ENCODE data around the gene WBP1L.

WBP1L gene

DNA sequence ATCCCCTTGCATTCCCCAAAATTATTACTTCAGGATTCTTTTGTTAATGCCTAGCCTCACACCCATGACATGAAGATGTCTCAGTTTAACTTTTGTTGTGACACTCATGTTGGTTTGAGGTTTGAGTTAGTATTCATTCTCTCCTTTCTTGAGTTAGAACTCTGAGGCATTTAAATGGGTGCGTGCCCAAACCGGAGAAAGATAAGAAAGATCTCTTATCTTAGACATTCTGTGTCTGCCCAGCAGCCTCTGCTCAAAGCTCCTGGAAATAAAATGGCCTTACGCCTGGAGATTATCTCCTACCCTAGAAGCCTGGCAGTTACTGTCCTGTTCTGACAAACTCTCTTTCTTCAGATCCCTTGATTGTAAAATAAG is 26.3 kb downstream of the WBP1L start:
- H4K20me1 ChIP-seq (ENCODE audit: control insufficient read depth, insufficient read depth, low read depth, low read length): no peaks in the 10 kb centered on the region
- H3K27me3 ChIP-seq (ENCODE audit: control insufficient read depth, low read length): no peaks in the 10 kb centered on the region
- no peak overlapping the region for H3K27ac ChIP-seq (ENCODE audit: low read depth, low read length)
- H3F3A ChIP-seq (ENCODE audit: control insufficient read depth, insufficient read depth): no peaks in the 10 kb centered on the region
- no peaks in the 10 kb centered on the region for H3K9me2 ChIP-seq (replicated peaks; ENCODE audit: control insufficient read depth, low read length)
- H3K9me3 ChIP-seq (ENCODE audit: control insufficient read depth, insufficient read depth, low read length): no peaks in the 10 kb centered on the region
- H3K4me3 ChIP-seq (ENCODE audit: low read length): no peak overlapping the region
- TF ChIP-seq, protein P1, sequence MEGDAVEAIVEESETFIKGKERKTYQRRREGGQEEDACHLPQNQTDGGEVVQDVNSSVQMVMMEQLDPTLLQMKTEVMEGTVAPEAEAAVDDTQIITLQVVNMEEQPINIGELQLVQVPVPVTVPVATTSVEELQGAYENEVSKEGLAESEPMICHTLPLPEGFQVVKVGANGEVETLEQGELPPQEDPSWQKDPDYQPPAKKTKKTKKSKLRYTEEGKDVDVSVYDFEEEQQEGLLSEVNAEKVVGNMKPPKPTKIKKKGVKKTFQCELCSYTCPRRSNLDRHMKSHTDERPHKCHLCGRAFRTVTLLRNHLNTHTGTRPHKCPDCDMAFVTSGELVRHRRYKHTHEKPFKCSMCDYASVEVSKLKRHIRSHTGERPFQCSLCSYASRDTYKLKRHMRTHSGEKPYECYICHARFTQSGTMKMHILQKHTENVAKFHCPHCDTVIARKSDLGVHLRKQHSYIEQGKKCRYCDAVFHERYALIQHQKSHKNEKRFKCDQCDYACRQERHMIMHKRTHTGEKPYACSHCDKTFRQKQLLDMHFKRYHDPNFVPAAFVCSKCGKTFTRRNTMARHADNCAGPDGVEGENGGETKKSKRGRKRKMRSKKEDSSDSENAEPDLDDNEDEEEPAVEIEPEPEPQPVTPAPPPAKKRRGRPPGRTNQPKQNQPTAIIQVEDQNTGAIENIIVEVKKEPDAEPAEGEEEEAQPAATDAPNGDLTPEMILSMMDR (IDR thresholded peaks at IDR 0.05; ENCODE audit: low read depth, low read length, poor library complexity, severe bottlenecking): no peak
- no peak for TF ChIP-seq EZH2phosphoT487 (IDR thresholded peaks at IDR 0.05; ENCODE audit: borderline replicate concordance, low read length)
- H3K4me2 ChIP-seq (ENCODE audit: low read length): no peak overlapping the region
- no peaks in the 10 kb centered on the region for H3K36me3 ChIP-seq (ENCODE audit: control insufficient read depth, low read length)
- H3K79me2 ChIP-seq (ENCODE audit: control insufficient read depth, low read length): no peaks in the 10 kb centered on the region
- no peaks in the 10 kb centered on the region for H3K4me1 ChIP-seq (ENCODE audit: control insufficient read depth, low read length)

DNA sequence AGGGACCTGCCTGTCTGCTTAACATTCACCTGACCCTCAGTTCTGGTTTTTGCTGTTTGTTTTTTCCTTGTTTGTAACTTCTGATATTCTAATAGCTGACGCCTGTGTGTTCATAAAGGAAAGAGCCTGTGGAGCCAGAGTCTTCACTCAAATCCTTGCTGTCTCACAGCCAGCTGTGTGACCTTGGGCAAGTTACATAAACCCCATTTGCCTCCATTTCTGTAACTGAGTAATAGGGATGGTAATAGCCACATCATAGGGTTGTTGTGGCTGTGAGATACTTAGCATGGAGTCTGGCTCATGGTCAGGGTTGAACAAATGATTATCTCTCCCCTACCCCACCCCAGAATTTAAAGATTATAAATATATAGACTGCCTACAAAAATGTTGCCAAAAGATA is 27.0 kb downstream of the WBP1L start:
- no peaks in the 10 kb centered on the region for H3K36me3 ChIP-seq (ENCODE audit: control insufficient read depth, low read length)
- no peaks in the 10 kb centered on the region for H3K4me1 ChIP-seq (ENCODE audit: control insufficient read depth, low read length)
- H3K4me3 ChIP-seq (ENCODE audit: low read length): no peak overlapping the region
- no peaks in the 10 kb centered on the region for H3K79me2 ChIP-seq (ENCODE audit: control insufficient read depth, low read length)
- TF ChIP-seq EZH2phosphoT487 (IDR thresholded peaks at IDR 0.05; ENCODE audit: borderline replicate concordance, low read length): no peak
- TF ChIP-seq, protein P1 (IDR thresholded peaks at IDR 0.05; ENCODE audit: low read depth, low read length, poor library complexity, severe bottlenecking): no peak
- H3K27ac ChIP-seq (ENCODE audit: low read depth, low read length): no peak overlapping the region
- H3K27me3 ChIP-seq (ENCODE audit: control insufficient read depth, low read length): no peaks in the 10 kb centered on the region
- no peak overlapping the region for H3K4me2 ChIP-seq (ENCODE audit: low read length)
- H3K9me2 ChIP-seq (replicated peaks; ENCODE audit: control insufficient read depth, low read length): no peaks in the 10 kb centered on the region
- H3F3A ChIP-seq (ENCODE audit: control insufficient read depth, insufficient read depth): no peaks in the 10 kb centered on the region
- no peaks in the 10 kb centered on the region for H3K9me3 ChIP-seq (ENCODE audit: control insufficient read depth, insufficient read depth, low read length)
- H4K20me1 ChIP-seq (ENCODE audit: control insufficient read depth, insufficient read depth, low read depth, low read length): no peaks in the 10 kb centered on the region

DNA sequence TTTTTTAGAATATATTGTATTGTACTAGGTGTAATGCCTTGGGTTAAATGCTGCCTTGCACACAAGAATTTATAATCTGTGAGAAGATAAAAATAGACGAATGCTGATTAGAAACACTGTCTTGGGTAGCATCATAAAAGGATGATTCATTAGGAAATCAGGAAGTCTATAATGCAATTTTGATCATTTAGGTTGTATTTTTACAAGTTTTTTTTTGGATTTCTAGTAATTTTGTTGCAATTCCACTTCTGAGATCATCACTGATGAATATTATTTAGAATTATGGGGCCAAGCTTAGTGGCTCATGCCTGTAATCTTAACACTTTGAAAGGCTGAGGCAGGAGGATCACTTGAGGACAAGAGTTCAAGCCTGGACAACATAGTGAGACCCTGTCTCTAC is 29.6 kb downstream of the WBP1L start:
- TF ChIP-seq, protein P1 (IDR thresholded peaks at IDR 0.05; ENCODE audit: low read depth, low read length, poor library complexity, severe bottlenecking): no peak
- no peak for TF ChIP-seq EZH2phosphoT487 (IDR thresholded peaks at IDR 0.05; ENCODE audit: borderline replicate concordance, low read length)
- H3K27me3 ChIP-seq (ENCODE audit: control insufficient read depth, low read length): no peaks in the 10 kb centered on the region
- no peaks in the 10 kb centered on the region for H3K36me3 ChIP-seq (ENCODE audit: control insufficient read depth, low read length)
- no peak overlapping the region for H3K4me3 ChIP-seq (ENCODE audit: low read length)
- 0 out of 2 replicates have a peak, but pooled peaks cover 7% of the 10 kb centered on the region for H3K79me2 ChIP-seq (ENCODE audit: control insufficient read depth, low read length)
- H3F3A ChIP-seq (ENCODE audit: control insufficient read depth, insufficient read depth): no peaks in the 10 kb centered on the region
- no peaks in the 10 kb centered on the region for H3K4me1 ChIP-seq (ENCODE audit: control insufficient read depth, low read length)
- no peaks in the 10 kb centered on the region for H3K9me3 ChIP-seq (ENCODE audit: control insufficient read depth, insufficient read depth, low read length)
- H3K27ac ChIP-seq (ENCODE audit: low read depth, low read length): no peak overlapping the region
- H3K4me2 ChIP-seq (ENCODE audit: low read length): no peak overlapping the region
- no peaks in the 10 kb centered on the region for H4K20me1 ChIP-seq (ENCODE audit: control insufficient read depth, insufficient read depth, low read depth, low read length)
- no peaks in the 10 kb centered on the region for H3K9me2 ChIP-seq (replicated peaks; ENCODE audit: control insufficient read depth, low read length)

DNA sequence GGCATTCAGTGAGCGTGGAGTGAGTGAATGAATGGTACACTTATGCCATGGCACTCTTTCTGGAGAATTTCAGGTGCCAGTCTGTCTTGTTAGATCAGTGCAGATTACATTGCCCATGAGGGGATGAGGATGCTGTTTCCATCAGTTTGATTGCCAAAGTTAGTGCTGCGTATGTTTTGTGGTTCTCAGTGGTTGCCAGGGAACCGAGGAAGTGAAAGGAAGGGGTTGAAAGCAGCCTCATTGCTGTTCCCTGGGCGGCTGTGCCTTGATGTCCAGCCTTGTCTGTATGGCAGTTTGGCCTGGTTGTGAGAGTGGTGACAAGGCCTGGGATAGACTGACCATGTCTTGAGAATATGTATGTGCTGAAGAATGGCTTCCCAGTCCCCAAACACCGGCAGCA is 30.2 kb downstream of the WBP1L start:
- H3K9me2 ChIP-seq (replicated peaks; ENCODE audit: control insufficient read depth, low read length): no peaks in the 10 kb centered on the region
- 0 out of 2 replicates have a peak, but pooled peaks cover 7% of the 10 kb centered on the region for H3K79me2 ChIP-seq (ENCODE audit: control insufficient read depth, low read length)
- H4K20me1 ChIP-seq (ENCODE audit: control insufficient read depth, insufficient read depth, low read depth, low read length): no peaks in the 10 kb centered on the region
- H3K27ac ChIP-seq (ENCODE audit: low read depth, low read length): no peak overlapping the region
- TF ChIP-seq, protein P1 (IDR thresholded peaks at IDR 0.05; ENCODE audit: low read depth, low read length, poor library complexity, severe bottlenecking): no peak
- TF ChIP-seq EZH2phosphoT487 (IDR thresholded peaks at IDR 0.05; ENCODE audit: borderline replicate concordance, low read length): no peak
- no peaks in the 10 kb centered on the region for H3K9me3 ChIP-seq (ENCODE audit: control insufficient read depth, insufficient read depth, low read length)
- no peaks in the 10 kb centered on the region for H3K4me1 ChIP-seq (ENCODE audit: control insufficient read depth, low read length)
- no peaks in the 10 kb centered on the region for H3K36me3 ChIP-seq (ENCODE audit: control insufficient read depth, low read length)
- no peaks in the 10 kb centered on the region for H3F3A ChIP-seq (ENCODE audit: control insufficient read depth, insufficient read depth)
- no peak overlapping the region for H3K4me3 ChIP-seq (ENCODE audit: low read length)
- H3K27me3 ChIP-seq (ENCODE audit: control insufficient read depth, low read length): no peaks in the 10 kb centered on the region
- no peak overlapping the region for H3K4me2 ChIP-seq (ENCODE audit: low read length)

Data from DOHH2 (cell line).